HAP-1 (cell line): ENCODE results near the gene CTNND2.

Source experiments
- DNase-seq, 2 experiments: peaks; one replicate each; pipeline ENCODE4 v3.0.0-alpha.2; 2016 to 2020; ENCODE audit warnings: low spot score in 2 of 2
- H3K27me3 ChIP-seq: fragments of 250-450 bp; sonication (Bioruptor Pico); 2 replicates; pipeline ENCODE4 v1.5.1; 2020; ENCODE audit warnings: low read depth, mild to moderate bottlenecking, moderate library complexity
- H3K36me3 ChIP-seq: fragments of 250-450 bp; sonication (Bioruptor Pico); replicated peaks from 2 replicates; pipeline ENCODE4 v1.5.1; 2020; ENCODE audit warnings: mild to moderate bottlenecking
- H3K4me1 ChIP-seq: fragments of 250-450 bp; sonication (Bioruptor Pico); 2 replicates; pipeline ENCODE4 v1.5.1; 2020; ENCODE audit warnings: mild to moderate bottlenecking
- H3K4me3 ChIP-seq: fragments of 250-450 bp; sonication (Bioruptor Pico); 2 replicates; pipeline ENCODE4 v1.5.1; 2020; ENCODE audit warnings: mild to moderate bottlenecking, moderate library complexity
- H3K9me3 ChIP-seq: fragments of 250-450 bp; sonication (Bioruptor Pico); 2 replicates; pipeline ENCODE4 v1.5.1; 2020; ENCODE audit warnings: mild to moderate bottlenecking, moderate library complexity
- in situ Hi-C: fragments of 300-500 bp; cut with MboI; formaldehyde crosslinking; loops from 3 replicates; pipeline ENCODE4 v1.14.3; 2020; ENCODE audit warnings: low sequenced_read_pairs, inconsistent platforms, mixed read lengths

The CTNND2 gene

DNA sequence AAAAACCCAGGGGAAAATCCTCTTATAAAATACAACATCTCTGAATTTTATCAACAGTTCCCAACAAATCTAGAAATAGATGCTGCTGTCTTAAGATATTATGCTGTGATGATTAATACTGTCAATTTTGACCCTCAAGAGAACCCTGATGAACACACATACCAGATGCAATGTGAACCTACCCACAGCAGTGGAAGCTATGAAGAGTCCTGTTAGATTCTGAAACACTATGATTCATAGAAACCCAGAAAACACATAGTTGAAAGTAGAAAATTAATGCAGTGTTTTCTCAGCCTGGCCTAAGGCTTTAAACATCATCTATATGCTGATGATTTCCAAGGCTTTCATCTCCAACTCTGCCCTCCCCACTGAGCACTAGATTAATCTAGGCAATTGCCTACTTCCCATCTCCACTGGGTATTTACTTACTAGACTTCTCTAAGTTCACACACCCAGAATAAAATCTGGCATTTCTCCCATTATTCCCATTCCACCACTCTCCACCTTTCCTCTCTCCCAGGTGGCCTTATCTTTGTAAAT is 296.2 kb downstream of the CTNND2 start:
- H3K27me3 ChIP-seq = no peaks in the 10 kb centered on the region
- in situ Hi-C loops = no loop called here
- no peaks in the 10 kb centered on the region for H3K36me3 ChIP-seq
- H3K4me3 ChIP-seq = no peak overlapping the region
- no peaks in the 10 kb centered on the region for H3K4me1 ChIP-seq
- no peaks in the 10 kb centered on the region for H3K9me3 ChIP-seq
- no peak for DNase-seq

DNA sequence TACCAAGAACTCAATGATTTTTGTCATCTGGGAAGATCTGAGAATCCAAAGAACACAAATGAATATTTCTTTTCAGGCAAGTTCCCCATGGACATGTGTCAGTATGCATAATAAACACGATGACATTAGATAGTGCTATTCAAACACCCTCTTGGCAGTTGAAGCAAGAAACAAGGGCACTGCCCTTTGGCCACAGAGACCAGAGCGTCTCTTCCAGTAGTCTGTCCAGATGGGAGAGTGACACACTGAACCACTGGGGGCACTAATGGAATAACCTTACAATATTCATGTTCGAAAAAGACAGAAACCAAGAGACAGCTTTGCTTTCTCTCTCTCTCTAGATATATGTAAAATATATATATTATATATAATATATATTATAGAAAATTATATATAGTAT is 301.9 kb downstream of the CTNND2 start:
- no peaks in the 10 kb centered on the region for H3K27me3 ChIP-seq
- no peaks in the 10 kb centered on the region for H3K36me3 ChIP-seq
- no peaks in the 10 kb centered on the region for H3K4me1 ChIP-seq
- H3K4me3 ChIP-seq = no peak overlapping the region
- no peak for DNase-seq
- no peaks in the 10 kb centered on the region for H3K9me3 ChIP-seq
- in situ Hi-C loops = no loop called here

DNA sequence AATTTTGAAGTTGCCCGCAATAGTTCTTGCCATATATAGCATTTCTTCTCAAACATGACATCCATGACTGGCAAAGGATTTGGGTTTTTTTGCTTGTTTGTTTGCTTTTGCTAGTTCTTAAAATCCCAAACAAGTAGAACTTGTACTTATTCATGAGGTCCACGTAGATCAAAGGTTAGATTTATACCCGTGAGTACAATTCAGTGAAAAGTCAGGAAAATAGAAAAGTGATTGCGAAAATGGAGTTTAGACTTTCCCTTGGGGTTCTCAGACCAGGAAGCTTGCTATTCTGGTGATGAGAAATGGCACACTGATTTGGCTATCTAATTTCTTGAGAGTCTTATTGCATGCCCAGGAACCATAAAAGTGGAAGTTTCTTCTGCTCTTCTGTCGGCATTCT is 304.7 kb downstream of the CTNND2 start:
- H3K4me3 ChIP-seq = no peak overlapping the region
- H3K27me3 ChIP-seq = no peaks in the 10 kb centered on the region
- H3K9me3 ChIP-seq = no peaks in the 10 kb centered on the region
- H3K4me1 ChIP-seq = no peaks in the 10 kb centered on the region
- in situ Hi-C loops = no loop called here
- DNase-seq = no peak
- no peaks in the 10 kb centered on the region for H3K36me3 ChIP-seq

DNA sequence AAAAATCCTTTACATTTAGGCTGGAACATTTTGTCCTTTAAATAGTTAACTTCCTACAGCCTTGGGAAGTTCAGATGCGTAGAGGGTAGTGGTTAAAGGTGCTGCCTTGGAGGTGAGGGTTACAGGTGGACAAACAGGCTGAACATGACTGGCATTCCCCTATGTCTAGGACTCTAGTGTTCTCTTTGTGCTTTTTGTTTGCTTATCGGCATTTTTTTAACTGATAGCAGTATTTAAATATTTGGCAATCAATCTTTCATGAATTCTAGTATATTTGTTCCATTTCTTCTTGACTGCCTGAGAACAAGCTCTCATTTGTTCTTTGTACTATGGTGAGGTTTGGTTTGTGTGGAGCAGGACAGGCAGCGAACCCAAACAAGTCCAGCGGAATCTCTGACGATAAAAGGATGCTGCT is 307.6 kb downstream of the CTNND2 start:
- no peaks in the 10 kb centered on the region for H3K27me3 ChIP-seq
- no peak for DNase-seq
- in situ Hi-C loops = no loop called here
- H3K36me3 ChIP-seq = no peaks in the 10 kb centered on the region
- H3K9me3 ChIP-seq = no peaks in the 10 kb centered on the region
- H3K4me1 ChIP-seq = no peaks in the 10 kb centered on the region
- no peak overlapping the region for H3K4me3 ChIP-seq

DNA sequence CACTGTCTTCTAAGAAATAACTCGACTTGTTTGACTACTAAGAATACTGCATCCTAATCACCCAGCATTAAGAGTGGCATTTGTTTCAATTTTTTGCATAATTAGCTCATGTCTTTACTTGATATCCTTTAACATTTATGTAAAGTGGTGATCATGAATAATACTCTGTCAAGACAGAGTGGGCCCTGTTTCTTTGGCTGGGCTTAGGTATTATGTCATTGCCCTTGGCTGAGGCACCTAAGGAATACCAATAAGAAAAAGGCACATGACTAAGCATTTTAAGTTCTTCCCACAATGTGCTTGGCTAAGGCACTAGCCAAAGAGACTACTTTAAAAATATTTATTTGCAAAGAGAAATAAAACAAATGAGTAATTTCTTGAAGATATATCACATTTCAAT is 308.1 kb downstream of the CTNND2 start:
- DNase-seq = no peak
- no peak overlapping the region for H3K4me3 ChIP-seq
- no peaks in the 10 kb centered on the region for H3K4me1 ChIP-seq
- H3K36me3 ChIP-seq = no peaks in the 10 kb centered on the region
- H3K27me3 ChIP-seq = no peaks in the 10 kb centered on the region
- in situ Hi-C loops = no loop called here
- no peaks in the 10 kb centered on the region for H3K9me3 ChIP-seq

DNA sequence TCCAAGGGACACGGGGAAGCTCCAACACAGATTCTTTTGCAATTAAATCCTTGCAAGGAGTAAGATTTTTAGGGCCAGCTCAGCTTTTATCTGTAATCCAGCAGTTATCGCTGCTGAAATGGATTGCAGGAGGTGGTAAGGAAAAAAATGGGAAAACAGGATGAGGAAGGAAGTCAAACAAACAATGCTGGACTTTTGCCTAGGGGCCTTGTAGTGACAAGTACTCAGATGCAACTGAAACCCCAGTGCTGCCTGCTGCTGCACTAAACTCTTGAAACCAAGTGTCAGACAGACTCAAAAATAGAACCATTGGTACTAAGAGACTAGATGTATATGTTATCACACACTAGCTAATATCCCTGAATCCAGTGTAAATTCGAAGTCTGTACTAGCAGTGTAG is 309.2 kb downstream of the CTNND2 start:
- in situ Hi-C loops = no loop called here
- no peaks in the 10 kb centered on the region for H3K27me3 ChIP-seq
- no peak for DNase-seq
- H3K4me3 ChIP-seq = no peak overlapping the region
- no peaks in the 10 kb centered on the region for H3K4me1 ChIP-seq
- H3K36me3 ChIP-seq = no peaks in the 10 kb centered on the region
- no peaks in the 10 kb centered on the region for H3K9me3 ChIP-seq

DNA sequence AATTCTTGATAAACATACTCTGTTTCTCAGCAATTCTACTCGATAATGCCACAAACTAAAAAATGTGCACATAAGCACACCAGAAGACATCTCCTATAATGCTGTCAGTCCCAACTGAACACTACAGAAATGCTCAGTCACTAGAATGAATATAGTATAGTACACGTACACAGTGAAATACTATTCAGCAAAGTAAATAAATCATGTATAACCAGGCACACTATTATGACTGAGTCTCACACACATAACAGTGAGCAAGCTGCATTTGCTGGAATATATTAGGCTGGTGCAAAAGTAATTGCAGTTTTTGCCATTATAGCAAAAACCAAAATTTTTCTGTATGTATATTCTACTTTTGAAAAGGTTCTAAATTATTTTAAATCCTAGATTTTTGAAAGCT is 310.2 kb downstream of the CTNND2 start:
- H3K4me1 ChIP-seq = no peaks in the 10 kb centered on the region
- H3K9me3 ChIP-seq = no peaks in the 10 kb centered on the region
- no peak for DNase-seq
- in situ Hi-C loops = no loop called here
- H3K36me3 ChIP-seq = no peaks in the 10 kb centered on the region
- no peak overlapping the region for H3K4me3 ChIP-seq
- no peaks in the 10 kb centered on the region for H3K27me3 ChIP-seq

DNA sequence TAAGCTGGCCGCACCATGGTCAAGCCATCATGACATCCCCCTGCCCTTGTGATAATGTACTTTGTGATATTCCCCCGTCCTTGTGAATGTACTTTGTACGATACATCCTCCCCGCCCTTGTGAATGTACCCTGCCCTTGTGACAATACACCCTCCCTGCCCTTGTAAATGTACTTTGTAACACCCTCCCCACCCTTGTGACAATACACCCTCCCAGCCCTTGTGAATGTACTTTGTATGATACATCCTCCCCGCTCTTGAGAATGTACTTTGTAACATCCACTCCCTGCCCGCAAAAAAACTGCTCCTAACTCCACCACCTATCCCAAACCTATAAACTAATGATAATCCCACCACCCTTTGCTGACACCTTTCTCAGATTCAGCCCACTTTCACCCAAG is 313.8 kb downstream of the CTNND2 start:
- Histone ChIP-seq H3K4me1 (no peaks in the 10 kb centered on the region), H3K27me3 (no peaks in the 10 kb centered on the region), H3K9me3 (no peaks in the 10 kb centered on the region), H3K4me3 (no peak overlapping the region), H3K36me3 (no peaks in the 10 kb centered on the region)
- in situ Hi-C loops = no loop called here
- no peak for DNase-seq

DNA sequence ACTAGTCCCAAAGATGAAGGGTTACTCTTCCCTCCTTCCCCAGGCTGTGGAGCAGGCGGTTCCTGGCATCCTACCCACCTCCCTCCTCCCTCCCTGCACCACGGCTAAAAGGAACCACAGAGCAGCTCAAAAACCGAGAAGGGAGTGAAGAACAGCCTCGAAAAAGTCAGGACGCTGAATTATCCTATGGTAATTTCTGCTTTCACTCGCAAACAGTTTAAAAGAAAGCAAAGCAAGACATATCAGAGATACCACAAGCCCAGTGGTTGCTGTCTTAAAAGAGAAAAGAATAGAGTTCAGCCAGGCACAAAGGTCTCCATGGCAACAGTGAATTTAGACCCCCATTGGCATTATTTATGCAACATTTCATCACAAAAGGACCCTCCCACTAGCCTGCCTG is 315.4 kb downstream of the CTNND2 start:
- in situ Hi-C loops = no loop called here

DNA sequence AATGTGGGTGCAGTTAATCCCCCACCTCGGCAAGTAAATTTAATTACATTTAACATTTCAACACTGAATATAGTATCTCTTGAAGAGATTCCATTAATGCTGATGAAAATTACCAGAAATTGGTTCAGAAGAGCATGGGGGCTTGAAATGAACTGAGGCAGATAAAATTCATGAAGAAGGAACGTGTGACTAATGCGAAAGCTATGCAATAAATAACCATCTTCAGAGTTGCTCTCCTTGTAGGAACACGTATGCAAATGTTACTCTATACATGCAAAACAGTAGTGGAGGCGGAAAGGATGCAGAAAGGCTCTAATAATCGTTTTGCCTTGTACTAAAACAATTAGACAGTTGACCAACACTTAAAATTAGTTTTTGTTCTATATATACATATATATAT is 320.2 kb downstream of the CTNND2 start:
- Histone ChIP-seq H3K36me3 (no peaks in the 10 kb centered on the region), H3K4me3 (no peak overlapping the region), H3K27me3 (no peaks in the 10 kb centered on the region), H3K4me1 (no peaks in the 10 kb centered on the region), H3K9me3 (no peaks in the 10 kb centered on the region)
- no peak for DNase-seq
- in situ Hi-C loops = no loop called here

More for the DNA sequence above, 315.4 kb downstream of the CTNND2 start:
- H3K4me3 ChIP-seq = no peak overlapping the region
- no peaks in the 10 kb centered on the region for H3K27me3 ChIP-seq
- H3K4me1 ChIP-seq = no peaks in the 10 kb centered on the region
- DNase-seq = no peak
- H3K9me3 ChIP-seq = no peaks in the 10 kb centered on the region
- H3K36me3 ChIP-seq = no peaks in the 10 kb centered on the region

DNA sequence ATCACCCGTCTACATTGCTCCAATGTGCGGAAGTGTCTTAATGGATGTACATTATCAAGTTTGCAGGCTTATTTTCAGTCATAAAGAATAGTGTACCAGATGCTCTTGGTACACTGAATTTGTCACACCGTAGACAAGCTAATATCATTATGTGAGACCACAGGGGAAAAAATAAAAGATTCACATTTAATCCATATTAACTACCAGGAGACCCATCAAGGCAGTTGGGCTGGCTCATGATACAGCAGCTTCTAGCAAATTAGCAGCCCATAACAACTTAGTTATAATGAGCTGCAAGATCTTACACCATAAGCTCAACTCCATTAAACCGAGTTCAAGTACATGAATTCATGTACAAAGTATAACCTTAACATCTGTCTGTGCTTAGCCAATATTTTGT is 324.9 kb downstream of the CTNND2 start:
- no peaks in the 10 kb centered on the region for H3K9me3 ChIP-seq
- no peaks in the 10 kb centered on the region for H3K36me3 ChIP-seq
- H3K27me3 ChIP-seq = no peaks in the 10 kb centered on the region
- DNase-seq = no peak
- in situ Hi-C loops = no loop called here
- no peak overlapping the region for H3K4me3 ChIP-seq
- H3K4me1 ChIP-seq = no peaks in the 10 kb centered on the region

DNA sequence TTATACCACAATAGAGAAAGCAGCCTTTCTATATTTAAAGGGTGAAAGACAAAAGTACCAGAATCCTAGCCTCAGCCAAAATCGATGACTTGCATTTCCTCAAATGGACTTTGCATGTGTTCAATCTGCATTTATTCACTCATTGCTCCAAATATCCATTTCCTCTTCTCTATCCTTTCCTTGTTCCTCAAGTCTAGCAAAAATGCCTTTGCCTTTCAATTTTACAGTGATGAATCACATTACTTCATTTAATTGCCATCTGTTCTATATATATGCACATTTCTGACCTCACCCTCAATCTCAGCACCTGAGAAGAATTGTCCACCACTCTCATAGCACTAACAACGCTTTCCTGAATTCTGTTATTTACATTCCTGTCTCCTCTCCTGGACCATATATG is 329.5 kb downstream of the CTNND2 start:
- Histone ChIP-seq H3K27me3 (no peaks in the 10 kb centered on the region), H3K36me3 (no peaks in the 10 kb centered on the region), H3K4me1 (no peaks in the 10 kb centered on the region), H3K4me3 (no peak overlapping the region), H3K9me3 (no peaks in the 10 kb centered on the region)
- no peak for DNase-seq
- in situ Hi-C loops = no loop called here

DNA sequence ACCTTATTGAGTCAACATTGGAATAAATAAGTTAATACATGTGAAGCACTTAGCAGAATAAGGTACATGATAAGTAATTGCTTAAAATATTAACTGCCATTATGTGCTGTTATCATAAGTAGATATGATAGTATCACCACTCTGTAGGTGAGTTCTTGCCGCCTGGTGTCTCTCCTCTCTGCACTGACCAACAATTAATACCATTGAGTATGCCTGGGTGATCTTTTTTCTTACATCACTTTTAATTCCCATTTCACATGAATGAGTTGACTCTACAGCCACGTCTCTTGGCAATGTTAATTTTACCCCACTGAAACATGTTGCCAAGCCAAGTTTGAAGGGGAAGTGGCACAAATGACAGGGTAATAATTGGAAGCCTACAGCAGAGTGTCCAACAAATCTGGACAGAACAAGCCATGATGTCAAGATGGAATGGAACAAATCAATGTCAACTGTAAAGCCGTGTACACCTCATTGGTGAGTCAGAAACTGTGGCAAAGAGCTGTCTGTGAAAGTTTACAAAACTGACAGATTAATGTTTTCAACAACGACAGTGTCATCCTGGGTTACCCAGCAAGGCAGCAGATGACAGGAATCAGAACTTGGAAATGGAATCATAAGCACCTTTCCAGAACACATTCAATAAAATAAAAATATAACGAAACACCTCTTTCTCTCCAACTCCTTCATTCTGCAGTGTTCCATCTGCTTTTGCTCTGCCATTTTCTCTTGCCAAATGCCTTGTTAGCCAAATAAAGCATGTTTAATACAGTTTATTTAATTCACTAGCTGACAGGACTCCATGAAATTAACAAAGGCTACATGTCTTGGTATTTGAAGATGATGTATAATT is 330.9 kb downstream of the CTNND2 start:
- no peaks in the 10 kb centered on the region for H3K36me3 ChIP-seq
- H3K4me3 ChIP-seq = no peak overlapping the region
- no peaks in the 10 kb centered on the region for H3K4me1 ChIP-seq
- no peak for DNase-seq
- no peaks in the 10 kb centered on the region for H3K27me3 ChIP-seq
- in situ Hi-C loops = no loop called here
- H3K9me3 ChIP-seq = no peaks in the 10 kb centered on the region

DNA sequence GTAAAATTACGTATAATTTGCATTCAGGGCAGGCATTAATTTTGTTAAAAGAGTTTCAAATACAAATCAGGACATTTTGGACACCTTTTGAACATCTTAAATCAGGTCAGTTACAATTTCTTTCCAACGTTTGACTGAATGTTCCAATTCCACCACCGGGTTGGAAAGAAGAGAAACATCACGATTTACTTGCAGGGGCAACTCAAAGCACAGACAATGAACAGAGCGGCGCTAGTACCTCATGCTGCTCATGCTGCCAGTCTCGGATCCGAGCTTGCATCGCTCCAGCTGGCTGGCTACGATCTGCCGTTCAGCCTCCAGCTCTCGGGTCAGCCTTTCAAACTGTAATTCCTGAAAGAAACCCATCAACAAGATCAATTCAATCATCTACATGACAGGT is 339.5 kb downstream of the CTNND2 start:
- H3K27me3 ChIP-seq = no peaks in the 10 kb centered on the region
- no peaks in the 10 kb centered on the region for H3K4me1 ChIP-seq
- H3K36me3 ChIP-seq = no peaks in the 10 kb centered on the region
- in situ Hi-C loops = no loop called here
- no peak overlapping the region for H3K4me3 ChIP-seq
- no peak for DNase-seq
- no peaks in the 10 kb centered on the region for H3K9me3 ChIP-seq

DNA sequence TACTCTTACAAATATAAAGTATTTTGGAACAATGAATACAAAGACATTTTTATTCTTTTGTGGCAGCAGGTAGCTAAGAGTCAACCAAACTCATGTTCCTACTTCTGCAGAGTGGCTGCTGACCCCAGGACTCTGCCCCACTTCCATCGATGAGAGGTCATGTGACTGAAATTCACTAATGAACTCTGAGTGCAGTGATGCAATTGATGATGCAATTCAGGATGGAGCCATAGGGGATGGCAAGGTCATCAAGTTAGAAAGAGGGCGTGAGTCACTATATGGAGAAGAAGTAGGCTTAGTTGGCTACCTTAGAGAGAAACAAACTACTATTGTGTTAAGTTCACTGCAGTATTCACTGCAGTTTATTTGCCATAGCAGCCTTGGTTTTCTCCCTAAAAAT is 340.4 kb downstream of the CTNND2 start:
- no peak for DNase-seq
- Histone ChIP-seq H3K36me3 (no peaks in the 10 kb centered on the region), H3K27me3 (no peaks in the 10 kb centered on the region), H3K4me1 (no peaks in the 10 kb centered on the region), H3K4me3 (no peak overlapping the region), H3K9me3 (no peaks in the 10 kb centered on the region)
- in situ Hi-C loops = no loop called here
